GM19324 (cell line): ENCODE results near the gene DNM3.

Experiments used
- ATAC-seq: cut with Tn5 transposase; IDR thresholded peaks from one replicate; pipeline ENCODE4 v1.9.1; 2021; ENCODE audit warnings: mild to moderate bottlenecking, moderate library complexity; ENCODE audit not compliant: unreplicated experiment, low FRiP score

The DNM3 gene

GRCh38 chr1:171912509-171913175 lies 71.3 kb downstream of the DNM3 start:
- no peak for ATAC-seq

- ATAC-seq, result no peak
Measured at GRCh38 chr1:171913385-171913784, 72.1 kb downstream of the DNM3 start.

DNA sequence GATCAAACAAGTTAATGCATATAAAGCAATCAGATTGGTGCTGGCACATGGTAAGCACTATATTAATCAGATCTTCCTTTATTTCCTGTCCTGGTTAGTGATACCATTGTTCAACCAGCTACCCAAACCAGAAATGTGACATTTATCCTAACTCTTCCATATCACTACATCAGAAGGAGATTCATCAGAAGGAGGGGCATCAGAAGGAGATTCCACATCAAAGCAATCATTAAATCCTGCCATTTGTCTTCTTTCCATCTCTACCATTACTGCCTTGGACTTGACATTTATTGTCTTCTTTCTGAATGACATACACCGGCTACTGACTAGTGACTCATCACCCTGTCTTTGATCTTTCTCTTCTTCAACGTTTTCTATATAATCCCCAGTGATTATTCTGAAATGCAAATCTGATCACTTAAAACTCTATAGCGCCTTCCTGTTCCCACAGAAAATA lies 75.0 kb downstream of the DNM3 start:
- ATAC-seq, result no peak

DNA sequence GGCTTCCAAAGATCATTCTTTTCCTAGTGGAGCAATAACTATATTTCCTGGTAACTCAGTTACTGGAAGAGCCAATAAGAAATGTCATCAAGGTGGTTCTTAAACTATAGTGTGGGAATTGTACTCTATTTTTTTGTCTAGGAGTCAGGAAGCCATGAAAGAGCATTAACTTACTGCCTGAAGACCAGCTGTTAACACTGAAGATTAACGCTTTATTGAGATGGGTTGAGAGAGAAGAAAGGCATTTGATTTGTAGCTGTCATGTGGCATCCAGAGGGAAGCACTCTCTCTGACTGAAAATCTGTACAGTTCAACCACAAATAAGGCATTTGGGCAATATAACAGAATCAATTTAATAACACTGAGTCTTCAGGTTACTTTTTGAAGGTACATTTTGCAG lies 76.0 kb downstream of the DNM3 start:
- no peak for ATAC-seq

GRCh38 chr1:171919891-171920887 lies 78.9 kb downstream of the DNM3 start:
- ATAC-seq, result no peak

DNA sequence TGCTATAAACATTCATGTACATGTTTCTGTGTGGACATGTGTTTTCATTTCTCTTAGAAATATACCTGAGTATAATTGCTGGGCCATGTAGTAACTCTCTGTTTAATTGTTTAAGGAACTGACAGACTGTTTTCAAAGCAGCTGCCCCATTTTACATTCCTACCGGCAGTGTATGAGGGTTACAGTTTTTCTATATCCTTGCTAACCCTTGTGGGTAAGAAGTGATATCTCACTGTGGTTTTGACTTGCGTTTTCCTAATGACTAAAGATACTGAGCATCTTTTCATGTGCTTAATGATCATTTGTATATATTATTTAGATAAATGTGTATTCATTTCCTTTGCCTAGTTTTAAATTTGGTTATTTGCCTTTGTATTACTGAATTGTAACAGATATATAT lies 81.7 kb downstream of the DNM3 start:
- no peak for ATAC-seq

GRCh38 chr1:171929121-171929520 lies 87.8 kb downstream of the DNM3 start:
- ATAC-seq, result no peak

DNA sequence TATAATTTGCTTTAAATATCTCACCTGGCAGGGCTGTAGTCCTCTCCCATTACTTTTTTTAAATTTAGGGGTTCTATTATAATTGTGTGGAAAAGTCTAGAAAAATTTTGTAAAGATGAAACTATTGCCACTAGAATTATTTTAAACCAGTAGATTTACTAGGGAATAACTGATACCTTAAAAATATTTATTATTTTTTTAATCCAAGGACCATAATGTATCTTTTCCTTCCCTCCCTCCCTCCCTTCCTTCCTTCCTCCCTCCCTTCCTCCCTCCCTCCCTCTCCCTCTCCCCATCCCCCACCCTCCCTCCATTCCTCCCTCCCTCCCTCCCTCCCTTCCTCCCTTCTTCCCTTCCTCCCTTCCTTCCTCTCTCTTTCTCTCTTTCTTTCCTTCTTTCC lies 90.5 kb downstream of the DNM3 start:
- no peak for ATAC-seq

- no peak for ATAC-seq
Measured at GRCh38 chr1:171934664-171935063, 93.4 kb downstream of the DNM3 start.

- no peak for ATAC-seq
Measured at GRCh38 chr1:171935086-171935485, 93.8 kb downstream of the DNM3 start.

DNA sequence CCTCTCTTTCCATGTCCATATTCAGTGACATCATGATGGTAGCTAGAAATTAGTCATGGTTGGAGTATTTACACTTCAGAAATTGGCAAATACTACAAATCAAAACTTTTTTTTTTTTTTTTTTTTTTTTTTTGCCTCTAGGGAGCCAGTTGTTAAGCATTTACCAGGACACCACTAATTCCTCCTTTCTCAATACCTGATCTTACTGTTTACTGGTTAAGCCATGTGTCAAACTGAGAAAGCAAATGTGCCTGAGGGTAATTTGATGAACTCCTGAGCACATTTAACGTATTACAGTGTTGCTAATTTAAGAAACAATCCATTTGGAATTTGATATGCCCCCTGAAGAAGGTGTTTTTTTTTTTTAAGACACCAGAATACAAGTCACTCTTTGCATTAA lies 94.4 kb downstream of the DNM3 start:
- ATAC-seq, result no peak

DNA sequence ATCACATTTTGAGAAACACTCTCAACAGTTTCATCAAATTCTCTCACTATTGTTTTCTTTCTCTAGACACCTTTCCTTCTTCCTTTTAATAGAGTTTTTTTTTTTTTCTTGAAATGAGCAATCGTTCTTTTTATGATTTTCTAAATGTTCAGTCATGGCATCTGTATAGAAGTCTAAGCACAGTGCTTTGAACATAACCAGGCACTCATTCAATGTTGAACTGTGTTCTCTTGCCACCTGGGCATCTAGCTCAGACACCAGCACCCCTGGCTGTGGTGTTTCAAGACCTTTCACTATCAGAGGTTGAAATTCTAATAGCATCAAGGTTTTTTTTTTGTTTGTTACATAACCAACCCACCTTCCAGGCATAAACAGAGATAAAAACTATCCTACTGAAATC lies 96.6 kb downstream of the DNM3 start:
- no peak for ATAC-seq

GRCh38 chr1:171939740-171940139 lies 98.4 kb downstream of the DNM3 start:
- no peak for ATAC-seq

- ATAC-seq, result no peak
Measured at GRCh38 chr1:171940368-171940767, 99.1 kb downstream of the DNM3 start.

GRCh38 chr1:171941920-171942319 lies 100.6 kb downstream of the DNM3 start:
- ATAC-seq, result no peak

DNA sequence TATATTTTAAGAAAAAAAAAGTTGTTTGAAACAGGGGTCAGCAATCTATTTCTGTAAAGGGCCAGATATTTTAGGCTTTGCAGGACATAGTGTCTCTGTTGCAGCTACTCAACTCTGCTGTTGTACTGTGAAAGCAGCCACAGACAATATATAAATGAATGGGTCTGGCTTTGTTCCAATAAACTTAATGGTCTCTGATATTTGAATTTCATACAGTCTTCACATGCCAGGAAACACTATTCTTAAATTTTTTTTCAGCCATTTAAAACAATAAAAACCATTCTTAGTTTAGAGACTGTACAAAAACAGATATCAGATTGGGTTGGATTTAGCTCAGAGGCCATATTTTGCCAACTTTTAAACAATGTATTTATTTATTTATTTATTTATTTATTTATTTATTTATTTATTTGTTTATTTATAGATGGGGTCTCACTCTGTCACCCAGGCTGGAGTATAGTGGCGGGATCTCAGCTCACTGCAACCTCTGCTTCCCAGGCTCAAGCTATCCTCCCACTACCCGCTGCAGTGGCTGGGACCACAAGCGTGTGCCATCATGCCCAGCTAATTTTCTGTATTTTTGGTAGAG lies 102.8 kb downstream of the DNM3 start:
- no peak for ATAC-seq

- no peak for ATAC-seq
Measured at GRCh38 chr1:171948511-171948910, 107.2 kb downstream of the DNM3 start.

GRCh38 chr1:171949316-171949715 lies 108.0 kb downstream of the DNM3 start:
- no peak for ATAC-seq

DNA sequence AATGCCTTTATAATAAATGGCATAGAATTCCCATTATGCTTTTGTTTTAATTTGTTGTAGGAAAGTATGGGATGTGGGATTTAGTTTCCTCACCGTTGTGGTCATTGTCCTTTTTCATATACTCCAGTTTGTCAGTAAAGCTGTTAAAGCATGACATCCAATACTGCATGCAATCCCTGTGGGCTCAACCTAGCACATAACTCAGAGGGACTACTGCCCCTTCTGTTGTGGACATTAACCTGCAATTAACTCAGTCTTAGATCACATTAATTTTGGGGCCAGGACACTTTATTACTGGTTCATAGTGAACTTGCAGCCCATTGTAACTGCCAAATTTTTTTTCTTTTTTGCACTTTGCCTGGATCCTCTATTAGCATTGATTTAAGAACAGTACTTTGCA lies 112.5 kb downstream of the DNM3 start:
- no peak for ATAC-seq

DNA sequence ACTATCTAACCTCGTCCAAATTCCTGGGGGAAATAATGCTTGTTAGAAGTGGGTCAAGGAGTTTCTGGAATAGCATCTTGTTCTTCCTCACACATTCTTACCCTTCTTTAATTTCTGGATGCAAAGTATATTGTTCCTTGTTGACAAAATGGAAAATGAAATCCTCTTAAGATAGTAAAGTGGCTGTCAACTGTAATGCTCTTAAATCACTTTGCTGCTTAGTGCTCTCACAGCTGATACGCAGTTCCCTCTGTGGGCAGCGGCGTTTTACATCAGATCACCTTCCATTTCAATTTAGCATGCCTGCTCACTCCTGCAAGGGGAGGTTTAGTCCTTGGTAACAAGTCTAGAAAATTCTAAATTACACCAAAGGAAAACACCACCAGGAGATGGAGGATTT lies 113.1 kb downstream of the DNM3 start:
- no peak for ATAC-seq

DNA sequence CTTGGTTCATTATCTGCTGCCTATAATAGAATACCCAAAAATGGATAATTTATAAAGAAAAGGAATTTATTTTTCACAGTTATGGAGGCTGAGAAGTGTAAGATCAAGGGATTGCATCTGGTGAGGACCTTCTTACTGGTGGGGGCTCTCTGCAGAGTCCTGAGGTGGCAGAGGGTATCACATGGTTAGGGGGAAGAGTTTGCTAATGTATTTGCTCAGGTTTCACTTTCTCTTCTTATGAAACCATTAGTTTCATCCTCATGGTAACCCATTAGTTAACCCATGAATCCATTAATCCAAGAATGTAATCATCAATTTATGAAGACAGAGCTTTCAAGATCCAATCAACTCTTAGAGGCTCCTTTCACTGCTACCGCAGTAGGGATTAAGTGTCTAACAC lies 120.6 kb downstream of the DNM3 start:
- ATAC-seq, result no peak
